K562 (cell line): ENCODE measurements around the gene MMP28. TPM values are rescaled to one million over a fixed set of nuclear protein-coding genes. Genes with fewer than 3 reads are reported as not detected.

Source experiments
- ATAC-seq: fragments of 200-7000 bp; cut with Tn5 transposase; 3 replicates; pipeline ENCODE4 v1.9.1; 2020; ENCODE audit warnings: moderate library complexity
- BruUV-seq: library from RNA; stranded (reverse); fragments of 400-500 nt; replicated peaks from 2 replicates; lab custom pipeline; 2021; lab: Mats Ljungman, UMichigan
- CTCF ChIA-PET: fragments of 300-600 bp; formaldehyde crosslinking; extraction: SDS; loops from one replicate; lab custom pipeline; 2021; ENCODE audit warnings: low intra/inter-chr PET ratio; lab: Yijun Ruan, JAX
- POLR2A ChIA-PET: fragments of 300-600, 350-650 bp; sonication (Branson Sonifier 250); formaldehyde crosslinking; extraction: SDS; loops from one replicate; lab custom pipeline; 2021; ENCODE audit warnings: antibody characterized with exemption, inconsistent platforms; lab: Yijun Ruan, JAX
- DNase-seq, 4 experiments: peaks; one replicate each; pipeline versions ENCODE4 v3.0.0 to v3.0.0-alpha.2; 2011 to 2018; ENCODE audit warnings: low spot score in 3 of 4, mixed read lengths in 3 of 4; ENCODE audit errors: extremely low read depth in 1 of 4
- FAIRE-seq: peaks from 2 replicates; lab custom pipeline; 2011; peaks lifted over from hg19 to GRCh38; lab: Jason Lieb, UNC
- H2AFZ ChIP-seq: 2 replicates; pipeline ENCODE4 v1.6.0; 2011; ENCODE audit warnings: low read depth, low read length, control low read depth, inconsistent platforms
- H3K27ac ChIP-seq: fragments of 200-600 bp; 3 replicates; pipeline ENCODE4 v1.8.0; 2011; ENCODE audit warnings: low read depth, mild to moderate bottlenecking, control low read depth, inconsistent platforms, low read length, moderate library complexity, mixed read lengths; ENCODE audit errors: extremely low read depth
- H3K27me3 ChIP-seq, 2 experiments: fragments of 300-600 bp in 1 of 2; 2 replicates in 1 of 2; 3 replicates in 1 of 2; pipeline versions ENCODE4 v1.6.0 to v1.8.0; 2011; ENCODE audit warnings: inconsistent platforms in 2 of 2, low read length in 2 of 2, mild to moderate bottlenecking in 1 of 2, mixed read lengths in 1 of 2, moderate library complexity in 1 of 2; ENCODE audit not compliant: control insufficient read depth in 2 of 2, insufficient read depth in 2 of 2
- H3K36me3 ChIP-seq: fragments of 300-600 bp; 3 replicates; pipeline ENCODE4 v1.8.0; 2011; ENCODE audit warnings: mild to moderate bottlenecking, low read length, inconsistent platforms; ENCODE audit not compliant: control insufficient read depth, insufficient read depth
- H3K4me1 ChIP-seq, 2 experiments: fragments of 200-600 bp in 1 of 2; replicated peaks in 1 of 2; 2 replicates in 1 of 2; 3 replicates in 1 of 2; pipeline versions ENCODE4 v1.5.1 to v1.8.0; 2011; ENCODE audit warnings: inconsistent platforms in 2 of 2, low read length in 2 of 2, mild to moderate bottlenecking in 1 of 2, mixed read lengths in 1 of 2, moderate library complexity in 1 of 2; ENCODE audit not compliant: control insufficient read depth in 2 of 2, insufficient read depth in 2 of 2
- H3K4me2 ChIP-seq: 2 replicates; pipeline ENCODE4 v1.6.1; 2011; ENCODE audit warnings: low read length, control low read depth, inconsistent platforms, mixed read lengths; ENCODE audit not compliant: insufficient read depth
- H3K4me3 ChIP-seq: fragments of 200-600 bp; sonication (generic), shearing (Covaris generic); 2 replicates; pipeline ENCODE4 v1.5.1; 2016; ENCODE audit warnings: control low read depth, inconsistent platforms
- H3K79me2 ChIP-seq: fragments of 200-600 bp; 3 replicates; pipeline ENCODE4 v1.8.0; 2011; ENCODE audit warnings: low read length, inconsistent platforms; ENCODE audit not compliant: control insufficient read depth, insufficient read depth
- H3K9ac ChIP-seq, 2 experiments: 2 replicates each; pipeline versions ENCODE4 v1.6.0 to v1.6.1; 2011; ENCODE audit warnings: low read depth in 2 of 2, low read length in 2 of 2, control low read depth in 1 of 2, inconsistent platforms in 1 of 2, mild to moderate bottlenecking in 1 of 2, mixed read lengths in 1 of 2; ENCODE audit not compliant: insufficient read depth in 1 of 2
- H3K9me1 ChIP-seq: one replicate; pipeline ENCODE4 v1.6.0; 2011; ENCODE audit warnings: inconsistent platforms, mild to moderate bottlenecking, low read length, moderate library complexity; ENCODE audit not compliant: control insufficient read depth, insufficient read depth
- H3K9me3 ChIP-seq: replicated peaks from 2 replicates; pipeline ENCODE4 v1.5.1; 2011; ENCODE audit warnings: low read depth, low read length, inconsistent platforms; ENCODE audit not compliant: control insufficient read depth, insufficient read depth
- H4K20me1 ChIP-seq: replicated peaks from 2 replicates; pipeline ENCODE4 v1.6.1; 2011; ENCODE audit warnings: low read length, inconsistent platforms, mixed read lengths; ENCODE audit not compliant: control insufficient read depth, insufficient read depth
- ILK ChIP-seq: fragments of 450-650 bp; IDR thresholded peaks from 2 replicates; pipeline ENCODE4 v1.6.1; 2016; ENCODE audit warnings: missing genetic modification characterization, low read depth, mild to moderate bottlenecking, missing compliant biosample characterization, moderate library complexity, borderline replicate concordance
- RBM25 ChIP-seq: fragments of 200-400 bp; formaldehyde crosslinking; IDR thresholded peaks from 2 replicates; pipeline ENCODE4 v1.6.1; 2018; ENCODE audit warnings: low read length, low read depth, moderate library complexity; ENCODE audit not compliant: severe bottlenecking
- SAFB2 ChIP-seq: fragments of 200-400 bp; formaldehyde crosslinking; IDR thresholded peaks from 2 replicates; pipeline ENCODE4 v1.6.1; 2018; ENCODE audit warnings: borderline replicate concordance, low read length, low read depth, moderate library complexity; ENCODE audit not compliant: severe bottlenecking
- ZNF217 ChIP-seq: sonication (generic); formaldehyde crosslinking; IDR thresholded peaks from 2 replicates; pipeline ENCODE4 v1.8.0; 2022; ENCODE audit warnings: mild to moderate bottlenecking, missing genetic modification reagents
- in situ Hi-C: fragments of 300-500 bp; cut with MboI; formaldehyde crosslinking; loops from 4 replicates; pipeline ENCODE4 v1.15.0; 2018; ENCODE audit warnings: inconsistent platforms, mixed read lengths
- intact Hi-C: fragments of 100-400 bp; cut with micrococcal nuclease; formaldehyde crosslinking; loops from 2 replicates; pipeline ENCODE4 v1.14.2; 2022
- polyA plus RNA-seq, 8 experiments: library from polyadenylated mRNA; depleted of rRNA in 4 of 8; stranded (reverse) in 5 of 8; unstranded in 3 of 8; fragments of >200 nt; fragmentation: Nextera tagmentation in 2 of 8; fragmentation: Illumina TruSeq in 1 of 8; extraction: Ambion mirVana in 2 of 8; extraction: Trizol in 1 of 8; gene quantifications; 2 replicates each; pipeline versions ENCODE4 v1.2.1 to v1.2.3, GENCODE V29; 2011 to 2014; ENCODE audit warnings: inconsistent platforms in 1 of 8, missing spikeins in 1 of 8
- total RNA-seq, 7 experiments: library from RNA; depleted of rRNA in 6 of 7; stranded (reverse); fragments of >200 nt in 6 of 7; fragmentation: Illumina TruSeq in 2 of 7; extraction: Trizol in 2 of 7; gene quantifications; 2 replicates each; pipeline versions ENCODE4 v1.2.1 to v1.2.3, GENCODE V29; 2011 to 2021; ENCODE audit warnings: low replicate concordance in 1 of 7

Gene MMP28
- total and polyA plus RNA-seq, 9 of the 15 experiments (the other 6 are each of a cell fraction or from before 2014, with no cell fraction given), result not detected

DNA sequence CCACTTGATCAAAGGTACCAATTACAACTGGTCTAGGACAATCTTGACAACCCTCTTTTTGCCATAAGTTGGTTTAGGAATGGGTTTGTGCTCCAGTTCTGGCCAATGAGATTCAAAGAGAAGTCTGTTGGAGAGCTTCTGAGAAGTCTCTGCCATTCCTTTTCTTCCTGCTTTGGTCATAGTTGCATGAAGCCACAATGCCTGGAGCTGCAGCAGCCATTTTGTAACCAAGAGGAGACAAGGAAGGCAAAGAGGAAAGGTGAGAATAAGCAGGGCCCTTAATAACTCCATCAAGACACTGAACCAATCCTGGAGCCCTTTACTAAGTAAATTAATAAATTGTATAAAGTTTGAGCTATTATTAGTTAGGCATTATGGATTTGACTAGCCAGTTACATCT lies 38.2 kb downstream of the MMP28 start:
- H3K4me1 ChIP-seq, result peaks cover 0 to 9% of the 10 kb centered on the region in 2 experiments; a peak in 2 of 5 replicates
- BruUV-seq, result no TSS peak
- H3K9ac ChIP-seq, result no peak overlapping the region
- H3K4me2 ChIP-seq, result no peak overlapping the region
- in situ Hi-C loops, result loop anchor here (10.0 kb wide), 1 partner anchor 592 kb away; no protein-coding TSS in a partner anchor
- H3K79me2 ChIP-seq, result no peaks in the 10 kb centered on the region
- no peak overlapping the region for H3K4me3 ChIP-seq
- no peak overlapping the region for H3K27ac ChIP-seq
- no peak overlapping the region for H2AFZ ChIP-seq
- ATAC-seq (no peak), FAIRE-seq (no peak), DNase-seq (no peak)
- peaks cover 11 to 40% of the 10 kb centered on the region in 2 experiments; a peak in 4 of 5 replicates for H3K27me3 ChIP-seq
- H3K36me3 ChIP-seq, result no peaks in the 10 kb centered on the region
- peak; percentile 92 for TF ChIP-seq RBM25
- TF ChIP-seq ZNF217 (CRISPR knock-in tag), result no peak
- no peak for TF ChIP-seq ILK (tag)
- TF ChIP-seq SAFB2, result no peak
- no peaks in the 10 kb centered on the region for H4K20me1 ChIP-seq
- ChIA-PET POLR2A (interaction anchor here (1.2 to 1.7 kb wide), 2 partner anchors 13 to 52 kb away, joined by 3 read pairs; partner anchors contain the start of gene TAF15), CTCF (no interaction called here)
- H3K9me1 ChIP-seq, result no peaks in the 10 kb centered on the region
- intact Hi-C loops, result no loop called here
- no peaks in the 10 kb centered on the region for H3K9me3 ChIP-seq
